H1 (cell line): ENCODE results near the gene ITSN1. TPM values are rescaled to one million over a fixed set of nuclear protein-coding genes. Genes with fewer than 3 reads are reported as not detected.

Experiments
- CEBPB ChIP-seq: IDR thresholded peaks from 2 replicates; pipeline ENCODE4 v1.6.1; 2012; ENCODE audit warnings: low read depth, low read length
- KDM4A ChIP-seq: IDR thresholded peaks from one replicate; pipeline ENCODE4 v1.7.1; 2012; ENCODE audit warnings: low read depth, mild to moderate bottlenecking, moderate library complexity, low read length, inconsistent platforms; ENCODE audit not compliant: severe bottlenecking
- POLR2AphosphoS5 ChIP-seq: IDR thresholded peaks from 2 replicates; pipeline ENCODE4 v1.6.1; 2011; ENCODE audit warnings: low read depth, low read length
- SIN3A ChIP-seq, 2 experiments: IDR thresholded peaks in 1 of 2; conservative IDR thresholded peaks in 1 of 2; 2 replicates each; pipeline ENCODE4 v1.6.1; 2011 to 2012; ENCODE audit warnings: low read length in 2 of 2, improper control_type of control experiment in 1 of 2, low read depth in 1 of 2, mild to moderate bottlenecking in 1 of 2
- SIRT6 ChIP-seq: IDR thresholded peaks from one replicate; pipeline ENCODE4 v1.7.1; 2012; ENCODE audit warnings: low read length, inconsistent platforms
- SRF ChIP-seq: IDR thresholded peaks from 2 replicates; pipeline ENCODE4 v1.6.1; 2011; ENCODE audit warnings: mild to moderate bottlenecking, low read depth, low read length, moderate library complexity
- TCF12 ChIP-seq: IDR thresholded peaks from 2 replicates; pipeline ENCODE4 v1.6.1; 2011; ENCODE audit warnings: low read depth, mild to moderate bottlenecking, low read length
- ZNF274 ChIP-seq: IDR thresholded peaks from 2 replicates; pipeline ENCODE4 v1.7.0; 2012; ENCODE audit warnings: low read length, borderline replicate concordance; ENCODE audit errors: extremely low read depth
- polyA plus RNA-seq, 7 experiments: library from polyadenylated mRNA; depleted of rRNA in 3 of 7; stranded (reverse) in 5 of 7; unstranded in 2 of 7; fragments of >200 nt in 5 of 7; fragments of 200-250 nt in 2 of 7; gene quantifications; 1 replicate in 5 of 7; 2 replicates in 1 of 7; 4 replicates in 1 of 7; pipeline versions ENCODE4 v1.2.1 to v1.2.3, GENCODE V29; 2011 to 2013; ENCODE audit warnings: missing spikeins in 2 of 7, mixed read lengths in 2 of 7
- total RNA-seq: library from RNA; stranded (reverse); fragmentation: NEBNext Ultra II Directional; extraction: Animal tissue kit (Norgen Biotek cat#: 25700); gene quantifications from 2 replicates; pipeline ENCODE4 v1.2.1, GENCODE V29; 2021

Gene ITSN1
- total and polyA plus RNA-seq, 2 of the 8 experiments (the other 6 are each of a cell fraction or from before 2014, with no cell fraction given): 60.8 to 78.1 TPM

DNA sequence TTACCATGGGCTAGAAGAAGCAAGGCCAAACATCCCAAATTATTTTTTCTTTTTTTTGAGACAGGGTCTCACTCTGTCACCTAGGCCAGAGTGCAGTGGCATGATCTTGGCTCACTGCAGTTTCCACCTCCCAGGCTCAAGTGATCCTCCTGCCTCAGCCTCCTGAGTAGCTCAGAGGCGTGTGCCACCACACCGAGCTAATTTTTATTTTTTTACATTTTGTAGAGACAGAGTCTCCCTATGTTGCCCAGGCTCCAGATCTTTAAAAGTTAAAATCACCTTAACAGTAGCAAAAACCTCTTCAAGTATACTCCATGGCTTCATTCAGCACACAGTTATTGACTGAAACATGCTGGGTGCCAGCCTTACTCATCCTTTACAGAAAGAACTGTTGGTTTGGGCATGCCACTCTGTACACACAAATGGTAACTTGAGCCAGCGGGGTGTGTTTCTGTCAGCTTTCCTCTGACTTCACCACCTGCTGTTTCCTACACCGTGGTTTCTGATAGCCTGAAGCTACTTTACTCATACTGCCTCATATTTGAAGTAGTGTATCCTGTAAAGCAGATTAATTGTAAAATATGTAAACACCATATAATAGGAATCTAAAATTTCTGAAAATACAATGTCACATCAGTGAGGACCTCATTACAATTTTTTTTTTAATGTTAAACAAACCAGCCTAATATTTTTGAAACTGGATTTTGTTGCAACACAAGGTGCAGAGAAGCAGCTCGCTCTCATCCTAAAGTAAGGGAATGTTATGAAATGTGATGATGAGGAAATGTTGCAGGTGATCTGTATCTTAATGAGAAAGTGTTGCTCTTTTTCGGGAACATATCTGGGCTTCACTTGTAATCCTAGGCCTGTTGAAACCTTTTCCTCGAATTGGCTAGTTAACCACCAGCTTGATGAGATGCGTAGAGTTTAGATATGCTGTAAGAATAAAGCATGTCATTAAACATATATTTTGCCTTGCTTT, 159.4 kb downstream of the ITSN1 start (continued):
- TF ChIP-seq SRF (no peak), POLR2AphosphoS5 (no peak), ZNF274 (no peak), KDM4A (no peak), TCF12 (no peak), SIRT6 (no peak), SIN3A (conservative IDR thresholded peaks at IDR 0.05 in 1 of 2, IDR thresholded peaks at IDR 0.05 in 1 of 2; ENCODE audit: low read depth in 1 of 2, low read length in 2 of 2) (no peak), CEBPB (no peak)
